HepG2 (cell line): ENCODE measurements around the gene XRCC1.

ENCODE experiments used
- CTCF ChIP-seq: sonication (generic); formaldehyde crosslinking; IDR thresholded peaks from 2 replicates; pipeline ENCODE4 v1.5.0; 2020; ENCODE audit warnings: mild to moderate bottlenecking, missing genetic modification reagents, moderate library complexity
- MYC ChIP-seq: sonication (generic); formaldehyde crosslinking; IDR thresholded peaks from 2 replicates; pipeline ENCODE4 v1.9.0; 2021; ENCODE audit warnings: missing genetic modification reagents, borderline replicate concordance
- RBAK ChIP-seq: sonication (generic); formaldehyde crosslinking; IDR thresholded peaks from 2 replicates; pipeline ENCODE4 v1.5.1; 2020; ENCODE audit warnings: mild to moderate bottlenecking, missing genetic modification reagents
- RFX5 ChIP-seq: IDR thresholded peaks from 2 replicates; pipeline ENCODE4 v1.6.1; 2011; ENCODE audit warnings: low read depth, low read length, improper control_type of control experiment
- SNAPC5 ChIP-seq: sonication (generic); formaldehyde crosslinking; IDR thresholded peaks from 2 replicates; pipeline ENCODE4 v1.8.1; 2023; ENCODE audit warnings: mild to moderate bottlenecking, missing genetic modification reagents, borderline replicate concordance

- TF ChIP-seq CTCF, result no peak
- no peak for TF ChIP-seq RFX5
- TF ChIP-seq RBAK (CRISPR knock-in tag), result no peak
- TF ChIP-seq SNAPC5, result no peak
- TF ChIP-seq MYC, result no peak
These were observed 7.2 kb upstream of the XRCC1 start for GRCh38 chr19:43582495-43582894.
